HG03571 (cell line): ENCODE data around the gene CERS5.

ENCODE experiments used
- ATAC-seq: cut with Tn5 transposase; IDR thresholded peaks from one replicate; pipeline ENCODE4 v1.9.1; 2021; ENCODE audit not compliant: unreplicated experiment

The CERS5 gene

DNA sequence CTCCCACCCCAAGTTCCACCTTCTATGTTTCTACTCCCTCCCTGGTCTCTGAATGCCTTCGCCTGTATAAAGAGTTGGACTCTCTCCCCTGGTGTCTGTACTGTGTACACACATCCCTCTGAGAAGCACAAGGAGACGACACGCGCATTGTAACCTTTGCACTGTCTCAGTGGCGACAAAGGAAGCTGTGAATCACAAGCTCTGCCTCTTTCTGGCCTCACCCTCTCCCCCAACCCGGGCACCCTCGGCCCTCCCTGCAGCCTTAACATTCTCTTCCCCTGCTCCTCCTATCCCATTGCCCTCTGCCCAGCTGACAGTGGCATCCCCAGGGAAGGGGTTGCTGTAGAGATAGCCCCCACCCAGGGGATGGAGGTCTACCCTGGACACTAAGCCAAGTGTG is 84.5 kb downstream of the CERS5 start:
- no peak for ATAC-seq

DNA sequence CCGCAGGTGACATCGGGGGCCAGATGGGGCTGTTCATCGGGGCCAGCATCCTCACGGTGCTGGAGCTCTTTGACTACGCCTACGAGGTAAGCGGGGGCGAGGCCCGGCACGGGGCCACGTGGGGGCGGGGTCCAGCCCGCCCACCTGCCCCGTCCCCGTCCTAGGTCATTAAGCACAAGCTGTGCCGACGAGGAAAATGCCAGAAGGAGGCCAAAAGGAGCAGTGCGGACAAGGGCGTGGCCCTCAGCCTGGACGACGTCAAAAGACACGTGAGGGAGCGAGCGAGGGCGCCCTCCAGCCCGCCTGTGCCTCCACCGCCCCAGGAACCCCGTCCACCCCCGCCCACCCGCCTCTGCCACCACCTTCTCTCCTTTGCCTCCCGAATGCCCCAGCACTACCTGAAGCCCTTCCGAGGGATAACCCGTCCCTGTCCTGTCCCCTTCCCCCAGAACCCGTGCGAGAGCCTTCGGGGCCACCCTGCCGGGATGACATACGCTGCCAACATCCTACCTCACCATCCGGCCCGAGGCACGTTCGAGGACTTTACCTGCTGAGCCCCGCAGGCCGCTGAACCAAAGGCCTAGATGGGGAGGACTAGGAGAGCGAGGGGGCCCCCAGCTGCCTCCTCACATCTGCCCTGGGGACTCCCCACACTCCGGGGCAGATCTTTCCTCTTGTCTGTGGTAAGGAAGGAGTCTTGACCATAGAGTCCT is 85.9 kb downstream of the CERS5 start:
- no peak for ATAC-seq

DNA sequence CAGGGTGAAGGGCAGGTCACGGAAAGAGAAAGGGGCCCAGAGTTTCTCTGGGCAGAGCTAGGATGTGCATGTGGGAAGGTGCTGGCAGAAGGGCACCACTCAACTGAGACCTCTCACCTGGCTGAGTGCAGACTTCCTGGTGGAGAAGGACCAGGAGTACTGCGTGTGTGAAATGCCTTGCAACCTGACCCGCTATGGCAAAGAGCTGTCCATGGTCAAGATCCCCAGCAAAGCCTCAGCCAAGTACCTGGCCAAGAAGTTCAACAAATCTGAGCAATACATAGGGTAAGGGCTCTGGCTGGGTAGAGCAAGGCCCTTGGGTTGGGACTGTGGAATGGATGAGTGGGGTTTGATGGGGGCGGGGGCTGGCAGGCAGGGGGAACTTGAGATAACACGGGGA is 87.4 kb downstream of the CERS5 start:
- ATAC-seq, result no peak
